ENCODE measurements around the gene C1QTNF3.

Gene C1QTNF3

DNA sequence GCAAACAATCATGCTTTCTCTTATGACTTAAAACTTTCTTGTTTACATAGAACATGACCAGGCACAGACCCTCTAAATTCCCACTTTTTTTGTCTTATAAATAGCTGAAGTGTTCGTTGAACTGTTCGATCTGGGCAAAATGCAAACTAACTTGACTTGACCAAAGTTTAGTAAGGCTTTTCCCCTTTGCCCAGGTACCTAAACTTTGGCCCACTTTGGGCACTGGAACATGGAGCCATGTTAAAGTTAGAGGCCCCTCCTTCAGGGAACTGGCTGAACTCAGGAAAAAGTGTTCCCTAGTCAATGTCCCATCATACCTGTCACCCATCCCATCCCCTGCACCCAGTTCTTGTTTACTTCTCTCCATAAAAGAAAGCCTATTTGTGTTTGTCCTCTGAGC is 25.8 kb downstream of the C1QTNF3 start:
- no peak for DNase-seq

DNA sequence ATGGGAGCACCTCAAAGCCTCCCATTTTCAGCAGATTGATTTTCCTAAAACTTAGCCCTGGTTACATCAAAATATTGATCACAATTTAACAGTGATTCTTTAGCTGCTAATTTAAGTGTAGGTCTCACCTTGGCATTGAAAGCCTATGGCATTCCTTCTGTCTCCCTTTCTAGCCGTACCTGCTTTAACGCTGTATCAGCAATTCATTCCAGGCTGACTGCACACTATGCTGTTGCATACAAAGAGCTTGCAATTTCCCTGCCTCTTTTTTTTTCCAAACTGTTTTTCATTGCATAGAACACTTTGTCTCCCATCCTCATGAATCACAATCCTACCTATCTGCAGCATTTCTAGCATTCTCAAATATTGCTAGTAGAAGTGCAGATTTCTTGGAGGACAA is 26.3 kb downstream of the C1QTNF3 start:
- DNase-seq, result no peak

DNA sequence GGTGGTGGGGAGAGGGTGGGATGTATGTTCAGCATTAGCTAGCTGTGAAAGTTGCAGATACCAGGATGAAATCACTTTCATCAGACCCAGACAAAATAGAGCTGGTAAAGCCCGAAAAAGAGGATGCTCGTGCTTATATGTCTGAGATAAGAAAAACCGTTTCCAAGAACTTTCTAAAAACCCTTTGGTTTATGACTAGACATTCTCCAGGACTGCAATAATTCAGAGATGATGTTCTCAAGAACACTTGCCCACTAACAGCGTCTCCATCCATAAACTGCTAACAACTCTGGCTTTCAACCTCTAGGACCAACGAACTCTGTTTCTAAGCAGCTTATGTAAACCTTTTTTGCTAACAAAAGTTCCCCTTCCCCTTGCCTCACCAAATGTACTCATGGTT is 26.8 kb downstream of the C1QTNF3 start:
- DNase-seq, result no peak

DNA sequence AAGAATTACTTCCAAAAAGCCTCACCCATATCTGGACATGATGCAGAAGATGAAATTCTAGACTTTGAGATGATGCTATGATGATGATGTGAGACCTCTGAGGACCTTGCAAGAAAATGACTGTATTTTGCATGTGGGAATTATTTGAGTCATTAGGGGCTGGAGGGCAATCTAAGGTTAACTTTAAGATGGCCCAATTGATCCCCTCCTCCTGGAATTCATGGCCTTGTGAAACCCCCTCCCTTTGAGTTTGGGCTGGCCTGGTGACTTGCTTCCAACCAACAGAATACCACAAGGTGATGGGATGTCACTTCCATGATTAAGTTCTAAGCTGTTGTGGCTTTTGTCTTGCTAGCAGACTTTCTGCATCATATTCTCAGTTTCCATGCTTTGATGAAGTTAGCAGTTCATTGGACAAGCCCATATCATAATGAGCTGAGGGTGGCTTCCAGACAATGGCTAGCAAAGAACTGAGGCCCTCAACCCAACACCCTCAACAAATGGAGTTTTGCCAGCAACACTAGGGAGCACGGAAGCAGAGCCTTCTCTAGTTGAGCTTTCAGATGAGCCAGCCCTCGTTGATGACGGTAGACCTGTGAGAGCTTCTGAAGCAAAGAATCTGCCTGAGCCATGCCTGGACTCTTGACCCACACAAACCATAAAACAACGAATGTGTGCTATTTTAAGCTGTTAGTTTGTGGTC is 27.7 kb downstream of the C1QTNF3 start:
- no peak for DNase-seq

DNA sequence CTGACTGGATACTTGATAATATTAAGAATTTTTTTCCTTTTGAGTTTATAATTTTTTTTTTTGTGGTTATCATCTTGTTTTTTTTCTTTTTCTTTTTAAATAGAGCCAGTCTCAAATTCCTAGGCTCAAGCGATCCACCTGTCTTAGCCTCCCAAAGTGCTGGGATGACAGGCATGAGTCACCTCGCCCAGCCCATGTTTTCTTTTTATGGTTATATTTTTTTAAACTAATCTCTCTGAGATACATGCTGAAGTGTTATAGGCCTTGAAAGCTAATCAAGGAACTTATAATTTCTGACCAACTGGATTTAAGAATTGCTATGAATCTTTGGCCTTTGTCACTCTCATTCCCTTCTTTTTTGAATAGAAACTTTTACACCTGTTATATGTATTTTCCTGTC is 28.4 kb downstream of the C1QTNF3 start:
- DNase-seq, result no peak

DNA sequence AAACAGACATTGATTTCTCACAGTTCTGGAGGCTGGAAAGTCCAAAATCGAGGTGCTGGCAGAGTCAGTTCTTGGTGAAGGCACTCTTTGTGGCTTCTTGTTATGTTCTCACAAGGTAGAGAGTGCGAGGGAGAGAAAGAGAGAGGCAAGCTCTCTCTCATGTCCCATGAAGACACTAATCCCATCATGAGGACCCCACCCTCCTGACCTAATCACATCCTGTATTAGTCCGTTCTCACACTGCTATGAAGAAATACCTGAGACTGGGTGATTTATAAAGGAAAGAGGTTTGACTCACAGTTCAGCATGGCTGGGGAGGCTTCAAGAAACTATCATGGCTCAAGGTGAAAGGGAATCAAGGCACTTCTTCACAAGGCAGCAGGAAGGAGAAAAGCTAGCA is 29.5 kb downstream of the C1QTNF3 start:
- DNase-seq, result no peak

DNA sequence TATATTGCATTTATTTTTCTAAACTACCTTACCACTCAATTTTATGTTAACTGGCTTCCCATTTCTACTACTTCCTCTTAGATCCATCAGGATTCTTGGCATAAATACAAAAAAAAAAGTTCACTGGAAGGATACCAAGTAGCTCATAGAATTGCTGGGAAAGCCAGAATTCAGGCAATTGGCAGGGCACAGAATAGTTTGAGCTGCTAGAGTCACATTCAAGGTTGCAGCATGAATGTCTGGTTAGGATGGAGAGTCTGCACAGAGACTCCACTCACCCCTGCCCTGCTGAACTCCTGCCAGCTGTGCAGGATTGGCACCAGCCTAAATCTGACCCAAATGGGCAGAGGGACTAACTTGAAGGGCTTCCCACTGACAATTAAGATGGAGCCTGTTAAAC is 30.2 kb downstream of the C1QTNF3 start:
- DNase-seq, result no peak

DNA sequence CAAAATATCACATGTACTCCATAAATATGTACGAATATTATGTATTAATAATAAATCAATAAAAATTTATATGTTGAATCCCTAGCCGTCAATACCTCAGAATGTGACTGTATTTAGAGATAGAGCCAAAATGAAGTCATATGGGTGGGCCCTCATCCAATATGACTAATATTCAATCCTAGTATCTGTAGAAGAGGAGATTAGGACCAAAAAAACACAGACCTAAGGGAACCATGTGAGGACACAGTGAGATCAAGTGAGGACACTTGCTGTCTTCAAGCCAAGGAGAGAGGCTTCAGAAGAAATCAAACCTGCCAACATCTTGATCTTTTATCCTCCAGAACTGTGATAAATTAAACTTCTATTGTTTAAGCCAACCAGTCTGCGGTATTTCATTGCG is 31.5 kb downstream of the C1QTNF3 start:
- no peak for DNase-seq

DNA sequence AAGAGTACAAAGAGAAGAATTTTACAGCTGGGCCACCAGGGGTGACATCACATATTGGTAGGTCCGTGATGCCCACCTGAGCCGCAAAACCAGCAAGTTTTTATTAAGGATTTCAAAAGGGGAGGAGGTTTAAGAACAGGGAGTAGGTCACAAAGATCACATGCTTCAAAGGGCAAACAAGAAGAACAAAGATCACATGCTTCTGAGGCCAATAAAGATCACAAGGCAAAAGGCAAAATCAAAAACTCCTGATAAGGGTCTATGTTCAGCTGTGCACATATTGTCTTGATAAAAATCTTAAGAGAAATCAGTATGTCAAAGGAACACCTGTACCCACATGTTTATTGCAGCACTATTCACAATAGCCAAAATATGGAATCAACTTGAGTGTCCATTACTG is 32.9 kb downstream of the C1QTNF3 start:
- peak; percentile 55 for DNase-seq

DNA sequence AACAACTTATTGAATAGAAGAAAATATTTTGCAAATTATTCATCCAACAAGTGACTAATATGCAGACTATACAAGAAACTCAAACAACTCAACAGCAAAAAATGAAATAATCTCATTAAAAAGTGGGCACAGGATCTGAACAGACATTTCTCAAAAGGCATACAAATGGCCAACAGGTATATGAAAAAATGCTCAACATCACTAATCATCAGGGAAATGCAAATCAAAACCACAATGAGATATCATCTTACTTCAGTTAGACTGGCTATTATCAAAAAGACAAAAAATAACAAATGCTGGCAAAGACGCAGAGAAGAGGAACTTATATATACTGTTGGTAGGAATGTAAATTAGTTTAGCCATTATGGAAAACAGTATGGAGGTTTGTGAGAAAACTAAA is 33.4 kb downstream of the C1QTNF3 start:
- no peak for DNase-seq

DNA sequence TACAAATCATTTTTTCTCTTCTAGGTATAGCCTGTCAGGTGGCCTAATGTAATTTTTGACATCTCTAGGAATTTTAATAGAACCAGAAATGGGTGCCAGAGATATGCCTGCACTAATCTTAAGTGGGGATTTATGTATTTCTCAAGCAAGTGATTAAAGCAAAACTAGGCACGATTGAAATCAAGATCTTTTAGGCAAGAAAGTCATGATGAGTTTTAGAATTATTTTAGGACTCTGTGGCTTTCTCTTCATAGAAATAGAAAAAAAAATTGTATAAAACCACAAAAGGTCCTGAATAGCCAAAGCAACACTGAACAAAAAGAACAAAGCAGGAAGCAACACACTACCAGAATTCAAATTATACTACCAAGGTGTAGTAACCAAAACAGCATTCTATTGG is 34.2 kb downstream of the C1QTNF3 start:
- peak; percentile 48 for DNase-seq

DNA sequence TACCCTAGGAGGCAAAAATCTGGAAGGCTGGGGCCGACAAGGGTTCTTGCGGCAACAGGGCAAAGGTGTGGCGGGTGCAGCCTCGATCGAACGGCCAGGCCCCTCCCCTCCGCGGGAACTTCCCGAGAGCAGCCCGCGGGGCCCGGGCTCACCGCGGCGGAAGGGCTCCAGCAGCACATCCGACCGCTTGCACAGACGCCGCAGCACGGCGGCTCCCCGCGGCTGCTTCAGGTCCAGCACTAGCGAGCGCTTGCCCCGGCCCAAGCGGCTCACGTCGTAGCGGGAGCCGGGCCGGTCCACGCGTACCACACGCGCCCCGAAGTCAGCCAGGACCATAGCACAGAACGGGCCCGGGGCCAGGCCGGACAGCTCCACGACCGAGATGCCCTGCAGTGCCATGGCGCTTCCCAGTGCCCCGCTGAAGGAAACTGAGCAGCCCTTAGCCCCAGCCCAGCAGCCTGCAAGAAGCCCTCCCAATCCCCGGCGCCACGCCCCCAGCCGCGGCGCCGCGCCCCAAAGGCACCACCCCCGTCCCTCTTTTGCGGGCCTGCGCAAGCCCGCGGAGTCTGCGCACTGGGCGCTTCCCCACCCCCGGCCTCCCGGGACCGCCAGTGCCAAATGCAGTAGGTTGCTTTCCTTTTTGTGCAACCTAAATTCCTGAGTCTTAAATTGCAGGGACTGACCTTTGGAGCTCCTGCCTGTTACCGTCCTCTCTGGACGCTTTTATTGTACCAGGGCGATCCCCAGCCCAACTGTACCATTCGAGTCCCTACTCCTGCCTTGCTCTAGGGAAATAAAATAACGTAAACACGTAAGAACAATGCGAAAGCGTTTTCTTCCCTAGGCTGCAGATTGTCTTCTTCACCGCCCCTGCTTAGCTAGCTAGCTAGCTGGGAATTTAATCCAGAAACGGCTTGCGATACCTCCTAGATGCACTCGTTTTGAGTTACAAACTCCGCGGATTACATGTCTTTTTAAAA is 35.1 kb downstream of the C1QTNF3 start, which contains the start of gene AMACR:
AMACR (minus strand) TSS at position 430 of the 980 bp plus-strand sequence; CDS start at position 399, 31 bp downstream.
- peak; percentile 82 for DNase-seq

DNA sequence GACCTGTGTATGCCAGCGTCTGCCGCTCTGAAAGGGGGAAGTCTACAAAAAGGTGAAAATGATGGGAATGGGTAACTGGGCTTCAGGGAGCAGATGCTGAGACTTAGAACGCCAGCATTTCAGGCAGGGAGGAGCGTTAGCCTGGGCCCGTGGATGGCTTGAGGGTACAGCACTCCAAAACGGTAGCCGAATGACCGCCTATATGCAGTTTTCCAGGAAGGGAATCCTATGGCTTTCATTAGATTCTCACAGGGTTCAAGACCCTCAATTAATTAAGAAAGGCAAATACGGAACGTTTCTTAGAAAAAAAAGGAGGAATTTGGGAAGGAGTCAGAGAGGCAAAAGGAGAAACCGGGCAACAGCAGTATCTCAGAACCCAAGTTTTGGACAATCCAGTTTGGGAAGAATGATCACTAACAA is 35.8 kb downstream of the C1QTNF3 start:
- no peak for DNase-seq

DNA sequence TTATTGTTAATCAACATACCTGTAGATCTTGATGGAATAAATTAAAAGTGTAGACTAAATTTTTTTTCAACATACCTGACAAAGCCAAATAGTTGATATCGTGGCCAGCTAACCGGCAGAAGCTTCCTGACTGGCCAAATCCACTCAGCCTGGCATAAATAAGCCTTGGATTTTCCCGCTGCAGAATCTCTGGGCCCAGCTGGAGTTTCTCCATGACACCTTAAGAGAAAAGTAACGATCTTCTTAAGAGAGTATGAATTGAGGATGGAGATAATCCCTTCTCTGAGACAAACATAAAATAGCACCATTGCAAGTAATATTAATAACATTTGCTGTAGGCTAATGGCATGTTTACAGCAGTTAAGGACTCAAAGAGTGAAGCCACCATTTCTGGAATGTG is 37.3 kb downstream of the C1QTNF3 start:
- DNase-seq, result no peak

DNA sequence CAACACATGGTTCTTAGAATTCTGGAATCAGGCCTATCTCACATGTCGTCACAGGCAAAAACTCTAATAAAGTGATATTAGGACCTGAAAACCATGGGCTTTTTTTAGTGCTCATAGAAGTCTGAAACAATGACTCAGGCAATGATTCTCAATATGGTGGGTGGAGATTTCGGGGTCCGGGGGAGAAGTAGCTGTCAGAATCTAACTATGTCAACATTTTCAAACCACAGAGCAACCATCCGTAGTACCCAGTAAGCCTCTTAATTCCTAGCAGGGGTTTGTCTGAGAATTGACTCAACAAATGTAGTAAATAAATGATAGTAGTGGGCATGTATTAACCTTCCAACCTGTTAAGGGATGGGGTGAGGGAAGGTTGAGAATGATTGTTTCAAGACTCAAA is 37.8 kb downstream of the C1QTNF3 start:
- no peak for DNase-seq

DNA sequence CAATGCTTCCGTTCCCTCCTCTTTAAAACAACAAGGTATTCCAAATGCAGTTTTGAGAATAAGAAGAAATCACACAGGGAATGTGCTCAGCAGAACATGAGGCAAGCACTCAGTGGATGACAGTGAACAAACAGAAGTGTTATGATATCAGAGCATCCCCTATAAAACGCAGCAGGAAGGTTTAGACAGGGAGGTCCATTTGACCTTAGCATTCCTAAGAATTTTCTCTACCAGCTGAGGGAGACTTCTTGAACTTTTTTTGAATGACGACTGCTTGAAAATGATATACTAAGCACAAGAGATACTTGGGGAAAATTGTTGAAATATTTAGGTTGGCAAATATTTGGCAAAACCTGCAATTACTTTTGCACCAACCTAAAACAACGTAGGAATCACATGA is 39.1 kb downstream of the C1QTNF3 start:
- DNase-seq, result no peak

DNA sequence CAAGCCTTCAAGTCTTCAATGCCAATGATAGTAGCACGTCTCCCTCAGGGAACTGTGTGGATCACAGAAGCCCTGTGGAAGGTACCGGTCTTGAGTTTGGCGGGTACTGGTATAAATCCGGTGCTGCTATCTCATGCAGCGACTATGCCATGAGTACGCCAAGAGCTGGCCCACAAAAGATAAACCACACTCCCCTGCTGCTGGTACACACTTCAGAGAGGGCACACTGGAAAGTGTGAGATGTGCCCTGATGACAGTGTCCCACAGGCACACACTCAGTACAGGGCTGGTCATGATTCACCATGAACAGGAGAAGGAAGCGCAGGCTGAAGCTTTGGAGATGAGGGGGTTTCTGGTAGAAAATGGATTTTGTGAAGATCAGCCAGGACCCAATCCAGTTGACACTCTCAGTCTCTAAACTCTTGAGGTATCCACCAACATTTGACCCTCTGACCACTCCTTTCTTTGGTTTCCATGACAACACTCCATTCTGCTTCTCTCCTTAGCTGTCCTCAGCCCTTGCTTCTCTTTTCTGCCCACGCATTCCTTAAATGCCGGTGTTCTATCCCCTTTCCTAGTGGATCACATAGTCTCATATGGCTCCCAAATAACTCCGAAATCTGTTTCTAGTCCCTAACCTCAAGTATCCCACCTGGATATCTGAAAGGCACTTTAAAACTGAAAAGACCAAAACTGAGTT is 40.2 kb downstream of the C1QTNF3 start:
- no peak for DNase-seq

DNA sequence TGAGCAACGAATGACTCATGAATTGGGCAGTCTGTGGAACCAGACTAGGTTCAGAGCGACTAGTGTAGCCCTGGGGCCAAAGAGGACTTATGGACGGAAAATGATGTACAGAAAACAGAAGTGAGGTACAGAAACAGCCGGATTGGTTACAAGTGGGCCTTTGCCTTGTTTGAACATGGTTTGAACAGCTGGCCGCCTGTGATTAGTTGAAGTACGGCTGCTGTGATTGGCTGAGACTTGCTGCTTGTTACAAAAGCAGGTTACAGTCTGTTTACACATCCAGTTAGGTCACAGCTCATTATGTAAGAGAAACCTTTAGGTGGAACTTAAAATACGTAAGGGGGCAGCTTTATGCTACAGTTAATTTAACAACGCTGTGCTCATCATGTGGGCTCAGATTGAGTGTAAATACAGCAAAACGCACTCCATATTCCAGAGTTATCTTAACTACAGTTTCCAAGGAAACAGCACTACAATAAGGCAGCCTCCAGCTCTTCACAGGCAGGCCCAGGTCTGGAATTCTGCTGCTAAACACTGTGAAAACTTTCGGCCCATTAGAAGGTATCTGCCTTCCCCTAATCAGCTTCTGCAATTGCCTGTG is 41.7 kb downstream of the C1QTNF3 start:
- peak; percentile 98 for DNase-seq

DNA sequence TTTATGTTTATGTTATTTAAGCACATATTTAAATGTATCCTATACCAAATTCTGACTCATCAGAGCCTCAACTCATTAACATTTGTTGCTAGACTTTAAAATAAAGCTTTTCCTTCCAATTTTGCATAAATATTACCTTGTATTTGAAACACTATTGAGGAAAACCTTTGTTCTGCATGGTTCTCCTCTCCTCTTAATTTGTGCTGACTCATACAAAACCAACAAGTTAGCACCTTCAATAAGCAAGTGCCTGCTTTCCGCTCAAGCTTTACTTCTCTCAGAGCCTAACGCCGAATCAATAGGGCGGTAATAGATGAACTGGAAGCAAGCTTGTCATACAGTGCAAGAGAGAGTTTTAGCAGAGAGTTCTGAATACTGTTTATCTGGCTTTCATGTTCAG is 43.0 kb downstream of the C1QTNF3 start:
- no peak for DNase-seq

DNA sequence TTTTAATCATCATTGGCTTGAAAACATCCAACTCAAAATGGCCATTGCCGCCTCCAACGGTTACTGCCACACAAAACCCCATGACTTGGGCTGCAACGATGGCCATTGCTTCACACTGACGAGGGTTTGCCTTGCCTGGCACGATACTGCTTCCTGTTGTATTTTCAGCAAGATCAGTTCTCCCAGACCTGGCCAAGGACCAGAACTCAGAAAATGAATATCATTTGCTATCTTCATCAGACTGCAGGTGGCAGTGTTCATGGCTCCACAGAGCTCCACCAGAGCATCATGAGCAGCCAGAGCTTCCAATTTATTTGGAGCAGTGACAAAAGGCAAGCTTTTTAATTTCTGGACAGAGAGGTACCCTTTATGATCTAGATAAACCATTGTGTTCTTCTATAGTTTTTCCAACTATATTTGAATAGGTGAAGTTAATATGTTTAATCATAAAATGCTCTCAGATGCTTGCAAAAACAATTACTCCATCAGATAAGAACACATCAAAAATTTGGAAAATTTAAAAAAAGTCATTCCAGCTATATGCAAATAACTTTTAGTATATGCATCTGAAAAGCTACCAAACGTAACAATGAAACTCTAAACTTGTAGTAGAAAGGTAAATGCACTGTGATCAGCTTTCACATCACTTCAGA is 45.6 kb downstream of the C1QTNF3 start:
- DNase-seq, result peak; percentile 80

DNA sequence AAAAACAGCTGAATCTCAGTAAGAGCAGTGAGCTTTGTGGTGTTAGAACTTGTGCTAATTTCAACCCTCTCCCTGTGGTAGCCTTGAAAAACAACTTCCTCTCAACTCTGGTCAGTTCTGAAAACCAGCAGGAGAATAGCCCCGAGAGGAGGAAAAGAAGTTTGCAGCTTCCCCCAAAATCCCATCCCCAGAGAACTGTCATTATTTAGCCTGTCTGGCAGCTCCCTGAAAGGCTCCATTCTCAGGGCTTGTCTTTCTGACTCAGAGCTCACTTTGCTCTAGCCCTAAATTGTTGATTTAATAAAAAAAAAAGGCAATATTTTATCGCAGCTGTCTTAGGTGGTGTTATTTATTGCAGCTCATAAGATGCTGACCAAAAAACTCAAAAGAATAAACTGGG is 47.1 kb downstream of the C1QTNF3 start:
- DNase-seq, result no peak

DNA sequence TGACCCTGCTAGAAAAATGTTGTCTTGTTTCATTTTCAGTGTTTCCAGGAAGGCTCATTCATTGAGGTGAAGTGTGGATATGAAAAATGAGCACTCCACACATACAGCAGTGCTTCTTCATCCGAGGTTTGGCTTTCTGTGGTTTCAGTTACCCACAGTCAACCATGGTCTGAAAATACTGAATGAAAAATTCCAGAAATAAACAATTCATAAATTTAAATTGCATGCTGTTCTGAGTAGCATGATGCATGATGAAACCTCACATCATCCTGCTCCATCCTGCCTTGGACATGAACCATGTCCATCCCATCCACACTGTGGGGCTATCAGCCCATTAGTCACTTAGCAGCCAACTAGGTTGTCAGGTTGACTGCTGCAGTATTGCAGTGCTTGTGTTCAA is 48.2 kb downstream of the C1QTNF3 start:
- DNase-seq, result no peak

DNA sequence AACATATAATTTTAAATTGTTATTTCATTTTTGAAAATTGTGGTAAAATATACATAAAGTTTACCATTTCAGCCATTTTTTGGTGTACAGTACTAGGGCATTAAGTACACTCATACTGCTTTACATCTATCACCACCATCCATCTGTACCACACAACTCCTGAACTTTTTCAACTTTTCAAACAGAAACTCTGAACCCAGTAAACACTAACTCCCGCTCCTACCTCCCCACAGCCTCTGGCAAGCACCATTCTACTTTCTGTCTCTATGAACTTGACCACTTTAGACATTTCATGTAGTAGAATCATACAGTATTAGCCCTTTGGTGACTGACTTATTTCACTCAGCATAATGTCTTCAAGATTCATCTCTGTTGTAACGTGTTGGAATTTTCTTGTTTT is 50.1 kb downstream of the C1QTNF3 start:
- no peak for DNase-seq

All from NCI-H2029 treated with DMSO at 0.1 percent for 48 hours (cell line).